Progenitor cell of endocrine pancreas (in vitro differentiated cells): Measurements from ENCODE around the gene CT45A6. TPM values are rescaled to one million over a fixed set of nuclear protein-coding genes. Genes with fewer than 3 reads are reported as not detected.
"Not testable (repeated sequence)": the region's sequence is repeated elsewhere in the genome, so short reads cannot be mapped to it uniquely, and the experiment has no call there.

Experiments
- DNase-seq: peaks from one replicate; pipeline ENCODE4 v3.0.0; 2021; ENCODE audit warnings: low spot score; ENCODE audit not compliant: unreplicated experiment
- H3K27ac Mint-ChIP-seq: 2 replicates; pipeline ENCODE4 v1.8.0; 2021; ENCODE audit warnings: mild to moderate bottlenecking, moderate library complexity, mixed read lengths
- H3K27me3 Mint-ChIP-seq: 2 replicates; pipeline ENCODE4 v1.8.0; 2021; ENCODE audit warnings: mixed read lengths
- H3K36me3 Mint-ChIP-seq: 2 replicates; pipeline ENCODE4 v1.8.0; 2022; ENCODE audit warnings: mixed read lengths; ENCODE audit not compliant: insufficient read depth
- H3K4me1 Mint-ChIP-seq: 2 replicates; pipeline ENCODE4 v1.8.0; 2021; ENCODE audit warnings: low read depth, mixed read lengths
- H3K4me3 Mint-ChIP-seq: 2 replicates; pipeline ENCODE4 v1.8.0; 2021; ENCODE audit warnings: low read depth, mild to moderate bottlenecking, moderate library complexity, mixed read lengths
- H3K9me3 Mint-ChIP-seq: 2 replicates; pipeline ENCODE4 v1.8.0; 2021; ENCODE audit warnings: low read depth, mixed read lengths
- long read RNA-seq: library from polyadenylated mRNA; unstranded; transcript quantifications from one replicate; pipeline ENCODE4 v2.0.0, GENCODE V29; 2020
- total RNA-seq: library from RNA; stranded (reverse); gene quantifications from 2 replicates; pipeline ENCODE4 v1.2.1, GENCODE V29; 2021

CT45A6 gene, protein sequence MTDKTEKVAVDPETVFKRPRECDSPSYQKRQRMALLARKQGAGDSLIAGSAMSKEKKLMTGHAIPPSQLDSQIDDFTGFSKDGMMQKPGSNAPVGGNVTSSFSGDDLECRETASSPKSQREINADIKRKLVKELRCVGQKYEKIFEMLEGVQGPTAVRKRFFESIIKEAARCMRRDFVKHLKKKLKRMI
- total RNA-seq, result not detected in 2 replicates
- long read RNA-seq, result 0 reads

DNA sequence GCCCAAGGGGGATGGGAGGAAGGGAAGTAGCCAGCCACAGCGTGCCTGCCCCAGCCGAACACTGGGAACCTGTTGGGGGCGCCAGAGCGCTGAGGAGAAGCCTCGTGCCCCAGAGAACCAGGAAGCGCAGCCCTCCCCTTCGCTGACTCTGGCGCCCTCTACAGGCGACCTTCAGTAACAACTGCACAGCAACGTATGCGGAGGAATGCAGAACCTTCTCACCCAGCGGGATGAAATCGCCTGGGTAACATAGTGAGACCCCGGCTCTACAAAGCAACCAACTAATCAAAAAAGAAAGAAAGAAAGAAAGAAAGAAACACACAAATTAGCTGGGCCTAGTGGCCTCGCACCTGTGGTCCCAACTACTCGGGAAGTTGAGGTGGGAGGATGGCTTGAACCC is at the start of gene CT45A6:
CT45A6 (minus strand) TSS at position 101 of the 400 bp plus-strand sequence. CDS start 3,794 bp downstream, outside the sequence.
- not testable (repeated sequence) for H3K4me1 Mint-ChIP-seq, H3K4me3 Mint-ChIP-seq, H3K27ac Mint-ChIP-seq, H3K9me3 Mint-ChIP-seq, H3K36me3 Mint-ChIP-seq, H3K27me3 Mint-ChIP-seq, DNase-seq

DNA sequence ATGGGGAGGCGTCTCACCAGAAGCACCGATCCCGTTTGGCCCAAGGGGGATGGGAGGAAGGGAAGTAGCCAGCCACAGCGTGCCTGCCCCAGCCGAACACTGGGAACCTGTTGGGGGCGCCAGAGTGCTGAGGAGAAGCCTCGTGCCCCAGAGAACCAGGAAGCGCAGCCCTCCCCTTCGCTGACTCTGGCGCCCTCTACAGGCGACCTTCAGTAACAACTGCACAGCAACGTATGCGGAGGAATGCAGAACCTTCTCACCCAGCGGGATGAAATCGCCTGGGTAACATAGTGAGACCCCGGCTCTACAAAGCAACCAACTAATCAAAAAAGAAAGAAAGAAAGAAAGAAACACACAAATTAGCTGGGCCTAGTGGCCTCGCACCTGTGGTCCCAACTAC is 34.6 kb upstream of the CT45A6 start, which contains the start of gene CT45A7:
CT45A7 (minus strand) TSS at position 101 of the 400 bp plus-strand sequence. CDS start 3,747 bp downstream, outside the sequence.
- not testable (repeated sequence) for DNase-seq, H3K4me1 Mint-ChIP-seq, H3K4me3 Mint-ChIP-seq, H3K36me3 Mint-ChIP-seq, H3K9me3 Mint-ChIP-seq, H3K27me3 Mint-ChIP-seq, H3K27ac Mint-ChIP-seq

DNA sequence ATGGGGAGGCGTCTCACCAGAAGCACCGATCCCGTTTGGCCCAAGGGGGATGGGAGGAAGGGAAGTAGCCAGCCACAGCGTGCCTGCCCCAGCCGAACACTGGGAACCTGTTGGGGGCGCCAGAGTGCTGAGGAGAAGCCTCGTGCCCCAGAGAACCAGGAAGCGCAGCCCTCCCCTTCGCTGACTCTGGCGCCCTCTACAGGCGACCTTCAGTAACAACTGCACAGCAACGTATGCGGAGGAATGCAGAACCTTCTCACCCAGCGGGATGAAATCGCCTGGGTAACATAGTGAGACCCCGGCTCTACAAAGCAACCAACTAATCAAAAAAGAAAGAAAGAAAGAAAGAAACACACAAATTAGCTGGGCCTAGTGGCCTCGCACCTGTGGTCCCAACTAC is 17.3 kb upstream of the CT45A6 start, which contains the start of gene CT45A2:
CT45A2 (minus strand) TSS at position 101 of the 400 bp plus-strand sequence. CDS start 3,747 bp downstream, outside the sequence.
- H3K27ac Mint-ChIP-seq, H3K4me1 Mint-ChIP-seq, H3K4me3 Mint-ChIP-seq, H3K27me3 Mint-ChIP-seq, H3K36me3 Mint-ChIP-seq, H3K9me3 Mint-ChIP-seq, DNase-seq: not testable (repeated sequence)

DNA sequence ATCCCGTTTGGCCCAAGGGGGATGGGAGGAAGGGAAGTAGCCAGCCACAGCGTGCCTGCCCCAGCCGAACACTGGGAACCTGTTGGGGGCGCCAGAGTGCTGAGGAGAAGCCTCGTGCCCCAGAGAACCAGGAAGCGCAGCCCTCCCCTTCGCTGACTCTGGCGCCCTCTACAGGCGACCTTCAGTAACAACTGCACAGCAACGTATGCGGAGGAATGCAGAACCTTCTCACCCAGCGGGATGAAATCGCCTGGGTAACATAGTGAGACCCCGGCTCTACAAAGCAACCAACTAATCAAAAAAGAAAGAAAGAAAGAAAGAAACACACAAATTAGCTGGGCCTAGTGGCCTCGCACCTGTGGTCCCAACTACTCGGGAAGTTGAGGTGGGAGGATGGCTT is 17.2 kb downstream of the CT45A6 start, which contains the start of gene CT45A5:
CT45A5 (minus strand) TSS at position 101 of the 400 bp plus-strand sequence. CDS start 3,774 bp downstream, outside the sequence.
- not testable (repeated sequence) for H3K9me3 Mint-ChIP-seq, H3K4me3 Mint-ChIP-seq, H3K27me3 Mint-ChIP-seq, H3K36me3 Mint-ChIP-seq, DNase-seq, H3K27ac Mint-ChIP-seq, H3K4me1 Mint-ChIP-seq

DNA sequence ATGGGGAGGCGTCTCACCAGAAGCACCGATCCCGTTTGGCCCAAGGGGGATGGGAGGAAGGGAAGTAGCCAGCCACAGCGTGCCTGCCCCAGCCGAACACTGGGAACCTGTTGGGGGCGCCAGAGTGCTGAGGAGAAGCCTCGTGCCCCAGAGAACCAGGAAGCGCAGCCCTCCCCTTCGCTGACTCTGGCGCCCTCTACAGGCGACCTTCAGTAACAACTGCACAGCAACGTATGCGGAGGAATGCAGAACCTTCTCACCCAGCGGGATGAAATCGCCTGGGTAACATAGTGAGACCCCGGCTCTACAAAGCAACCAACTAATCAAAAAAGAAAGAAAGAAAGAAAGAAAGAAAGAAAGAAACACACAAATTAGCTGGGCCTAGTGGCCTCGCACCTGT is 34.5 kb downstream of the CT45A6 start, which contains the start of gene CT45A3:
CT45A3 (minus strand) TSS at position 101 of the 400 bp plus-strand sequence. CDS start 3,747 bp downstream, outside the sequence.
- not testable (repeated sequence) for H3K4me3 Mint-ChIP-seq, H3K9me3 Mint-ChIP-seq, H3K36me3 Mint-ChIP-seq, H3K27ac Mint-ChIP-seq, H3K27me3 Mint-ChIP-seq, DNase-seq, H3K4me1 Mint-ChIP-seq

DNA sequence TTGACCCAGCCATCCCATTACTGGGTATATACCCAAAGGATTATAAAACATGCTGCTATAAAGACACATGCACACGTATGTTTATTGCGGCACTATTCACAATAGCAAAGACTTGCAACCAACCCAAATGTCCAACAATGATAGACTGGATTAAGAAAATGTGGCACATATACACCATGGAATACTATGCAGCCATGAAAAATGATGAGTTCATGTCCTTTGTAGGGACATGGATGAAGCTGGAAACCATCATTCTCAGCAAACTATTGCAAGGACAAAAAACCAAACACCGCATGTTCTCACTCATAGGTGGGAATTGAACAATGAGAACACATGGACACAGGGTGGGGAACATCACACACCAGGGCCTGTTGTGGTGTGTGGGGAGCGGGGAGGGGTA is 57.8 kb downstream of the CT45A6 start:
- H3K36me3 Mint-ChIP-seq, DNase-seq, H3K4me3 Mint-ChIP-seq, H3K27me3 Mint-ChIP-seq, H3K27ac Mint-ChIP-seq, H3K4me1 Mint-ChIP-seq: not testable (repeated sequence)
- peaks cover 37% of the 10 kb centered on the region for H3K9me3 Mint-ChIP-seq

Other genes with a start within 250 kb of the CT45A6 start
- not detected in 2 replicates for gene CT45A1, start 89.1 kb downstream of the CT45A6 start, total RNA-seq
- not detected in 2 replicates for gene CT45A3, start 34.6 kb downstream of the CT45A6 start, total RNA-seq
- not detected in 2 replicates for gene CT45A5, start 17.3 kb downstream of the CT45A6 start, total RNA-seq
- not detected in 2 replicates for gene CT45A2, start 17.2 kb upstream of the CT45A6 start, total RNA-seq
- gene CT45A7, start 34.5 kb upstream of the CT45A6 start, total RNA-seq, result not detected in 2 replicates
- not detected in 2 replicates for gene CT45A8, start 51.8 kb upstream of the CT45A6 start, total RNA-seq
- not detected in 2 replicates for gene CT45A9, start 69.0 kb upstream of the CT45A6 start, total RNA-seq
- not detected in 2 replicates for gene CT45A10, start 90.7 kb upstream of the CT45A6 start, total RNA-seq
- not detected in 2 replicates for gene SAGE1, start 90.9 kb upstream of the CT45A6 start, total RNA-seq
- gene MMGT1, start 171.2 kb upstream of the CT45A6 start, total RNA-seq, result 17.6 and 17.7 TPM in 2 replicates
- 15.3 and 15.5 TPM in 2 replicates for gene SLC9A6, start 182.6 kb upstream of the CT45A6 start, total RNA-seq